Fibroblast of pulmonary artery (primary cell): ENCODE measurements around the gene SLC26A11.

ENCODE experiments used
- DNase-seq: peaks from one replicate; pipeline ENCODE4 v3.0.0-alpha.2; 2010; ENCODE audit warnings: low read depth
- H3K4me3 ChIP-seq: replicated peaks from 2 replicates; pipeline ENCODE4 v1.5.1; 2011; ENCODE audit warnings: low read depth, mild to moderate bottlenecking, control low read depth, low read length, moderate library complexity
- CTCF ChIP-seq: IDR thresholded peaks from 2 replicates; pipeline ENCODE4 v1.5.1; 2011; ENCODE audit warnings: mild to moderate bottlenecking, control low read depth, low read length, inconsistent platforms; ENCODE audit errors: missing control alignments

SLC26A11 gene

GRCh38 chr17:80180192-80180591 lies 40.0 kb upstream of the SLC26A11 start:
- no peak overlapping the region for H3K4me3 ChIP-seq
- DNase-seq = no peak
- no peak for TF ChIP-seq CTCF

- no peak for DNase-seq
- no peak for TF ChIP-seq CTCF
- no peak overlapping the region for H3K4me3 ChIP-seq
These were observed 38.8 kb upstream of the SLC26A11 start for GRCh38 chr17:80181431-80181830.

DNA sequence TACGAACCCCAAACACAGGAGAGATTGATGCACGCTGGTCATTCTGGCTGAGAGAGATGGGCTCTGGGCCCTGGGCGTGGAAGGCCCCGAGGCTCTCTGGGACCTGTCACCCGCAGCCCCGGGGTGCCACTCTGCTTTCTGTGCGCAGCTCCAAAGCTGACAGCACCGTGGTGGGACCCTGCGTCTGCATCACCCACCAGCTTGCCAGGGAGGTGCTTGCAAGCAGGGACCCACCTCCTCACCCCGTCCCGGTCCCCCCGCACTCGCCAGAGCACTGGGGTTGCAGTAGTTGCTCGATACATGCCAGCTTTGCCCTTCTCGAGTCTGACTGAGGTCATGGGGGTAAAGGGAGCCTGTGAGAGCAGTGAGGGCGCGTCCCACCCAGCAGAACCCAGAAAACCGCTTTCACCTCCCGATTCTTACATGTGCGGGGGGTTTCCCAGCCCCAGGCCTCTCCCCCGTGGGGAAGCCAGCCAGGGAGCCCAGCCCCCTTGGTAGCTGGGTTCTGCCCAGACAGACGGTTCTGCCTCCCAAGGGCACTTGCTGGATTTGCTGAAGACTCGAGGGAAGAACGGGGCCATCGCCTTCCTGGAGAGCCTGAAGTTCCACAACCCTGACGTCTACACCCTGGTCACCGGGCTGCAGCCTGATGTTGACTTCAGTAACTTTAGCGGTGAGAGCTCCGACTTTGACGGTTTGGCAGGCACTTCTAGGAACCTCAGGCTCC lies 37.9 kb upstream of the SLC26A11 start:
- TF ChIP-seq CTCF = no peak
- no peak overlapping the region for H3K4me3 ChIP-seq
- DNase-seq = no peak

GRCh38 chr17:80182845-80183223 lies 37.4 kb upstream of the SLC26A11 start:
- no peak overlapping the region for H3K4me3 ChIP-seq
- TF ChIP-seq CTCF = no peak
- no peak for DNase-seq

DNA sequence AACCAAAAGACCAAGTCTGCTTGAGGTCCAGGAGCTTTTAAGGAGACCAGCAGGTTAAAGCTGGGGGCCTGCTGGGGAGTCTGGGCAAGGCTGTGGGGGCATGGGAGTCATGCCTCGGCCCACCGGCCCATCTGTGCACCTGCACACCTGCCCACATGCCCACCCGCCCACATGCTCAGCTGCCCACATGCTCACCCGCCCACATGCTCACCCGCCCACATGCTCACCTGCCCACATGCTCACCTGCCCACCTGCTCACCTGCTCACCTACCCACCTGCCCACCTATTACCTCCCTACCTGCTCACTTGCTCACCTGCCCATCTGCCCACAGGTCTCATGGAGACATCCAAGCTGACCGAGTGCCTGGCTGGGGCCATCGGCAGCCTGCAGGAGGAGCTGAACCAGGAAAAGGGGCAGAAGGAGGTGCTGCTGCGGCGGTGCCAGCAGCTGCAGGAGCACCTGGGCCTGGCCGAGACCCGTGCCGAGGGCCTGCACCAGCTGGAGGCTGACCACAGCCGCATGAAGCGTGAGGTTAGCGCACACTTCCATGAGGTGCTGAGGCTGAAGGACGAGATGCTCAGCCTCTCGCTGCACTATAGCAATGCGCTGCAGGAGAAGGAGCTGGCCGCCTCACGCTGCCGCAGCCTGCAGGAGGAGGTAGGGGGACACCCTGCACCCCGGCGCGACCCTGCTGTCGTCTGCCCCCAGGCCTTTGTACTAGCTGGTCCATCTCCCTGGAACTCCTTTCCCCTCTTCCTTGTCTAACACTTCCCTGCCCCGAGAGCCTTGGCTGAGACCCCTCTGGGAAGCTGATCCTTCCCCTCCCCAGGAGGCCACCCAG lies 36.4 kb upstream of the SLC26A11 start:
- no peak overlapping the region for H3K4me3 ChIP-seq
- DNase-seq = no peak
- no peak for TF ChIP-seq CTCF

- DNase-seq = no peak
- H3K4me3 ChIP-seq = no peak overlapping the region
- no peak for TF ChIP-seq CTCF
These were observed 35.9 kb upstream of the SLC26A11 start for GRCh38 chr17:80184423-80184714.
